ENCODE data around the gene NSFL1C.

- TF ChIP-seq EZH2phosphoT487 (conservative IDR thresholded peaks at IDR 0.05; ENCODE audit: low read length) (no peak), CTCF (IDR thresholded peaks at IDR 0.05; ENCODE audit: insufficient read depth, low read length, poor library complexity, severe bottlenecking) (no peak)
Measured at GRCh38 chr20:1486566-1486965, 19.9 kb upstream of the NSFL1C start.

All from SU-DHL-6 (cell line).